ENCODE results near the gene OLFM2.

DNA sequence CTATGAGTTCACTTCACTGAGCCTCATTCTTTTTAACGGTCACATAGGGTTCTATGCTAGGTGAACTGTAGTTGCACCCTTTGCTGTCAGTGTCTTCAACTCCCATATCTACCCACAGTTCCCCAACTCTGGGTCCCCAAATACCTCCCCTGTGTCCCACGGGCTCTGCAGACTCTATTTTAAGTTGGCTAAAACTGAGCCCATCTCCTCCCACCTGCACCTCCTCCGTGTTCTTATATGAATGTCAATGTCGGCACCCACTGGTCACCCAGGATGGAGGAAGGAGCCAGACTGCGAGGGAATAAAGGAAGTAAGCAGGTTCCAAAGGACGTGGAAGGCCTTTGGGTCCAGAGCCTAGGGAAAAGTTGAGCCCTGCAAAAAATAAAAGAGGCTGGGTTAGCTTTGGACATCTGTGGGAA, 102.0 kb downstream of the OLFM2 start:
- TF ChIP-seq, protein P1, sequence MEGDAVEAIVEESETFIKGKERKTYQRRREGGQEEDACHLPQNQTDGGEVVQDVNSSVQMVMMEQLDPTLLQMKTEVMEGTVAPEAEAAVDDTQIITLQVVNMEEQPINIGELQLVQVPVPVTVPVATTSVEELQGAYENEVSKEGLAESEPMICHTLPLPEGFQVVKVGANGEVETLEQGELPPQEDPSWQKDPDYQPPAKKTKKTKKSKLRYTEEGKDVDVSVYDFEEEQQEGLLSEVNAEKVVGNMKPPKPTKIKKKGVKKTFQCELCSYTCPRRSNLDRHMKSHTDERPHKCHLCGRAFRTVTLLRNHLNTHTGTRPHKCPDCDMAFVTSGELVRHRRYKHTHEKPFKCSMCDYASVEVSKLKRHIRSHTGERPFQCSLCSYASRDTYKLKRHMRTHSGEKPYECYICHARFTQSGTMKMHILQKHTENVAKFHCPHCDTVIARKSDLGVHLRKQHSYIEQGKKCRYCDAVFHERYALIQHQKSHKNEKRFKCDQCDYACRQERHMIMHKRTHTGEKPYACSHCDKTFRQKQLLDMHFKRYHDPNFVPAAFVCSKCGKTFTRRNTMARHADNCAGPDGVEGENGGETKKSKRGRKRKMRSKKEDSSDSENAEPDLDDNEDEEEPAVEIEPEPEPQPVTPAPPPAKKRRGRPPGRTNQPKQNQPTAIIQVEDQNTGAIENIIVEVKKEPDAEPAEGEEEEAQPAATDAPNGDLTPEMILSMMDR (IDR thresholded peaks at IDR 0.05; ENCODE audit: poor library complexity, severe bottlenecking): no peak
- TF ChIP-seq EP300 (conservative IDR thresholded peaks at IDR 0.05; ENCODE audit: poor library complexity, severe bottlenecking): no peak
- no peak for TF ChIP-seq POLR2AphosphoS5 (IDR thresholded peaks at IDR 0.05)
- TF ChIP-seq EZH2 (IDR thresholded peaks at IDR 0.05; ENCODE audit: borderline replicate concordance, insufficient read depth, low read length, poor library complexity, severe bottlenecking): no peak
- TF ChIP-seq SMC3 (conservative IDR thresholded peaks at IDR 0.05; ENCODE audit: poor library complexity): no peak
- no peak for TF ChIP-seq REST (IDR thresholded peaks at IDR 0.05; ENCODE audit: borderline replicate concordance)
- no peak for TF ChIP-seq RAD21 (conservative IDR thresholded peaks at IDR 0.05)
- no peak for TF ChIP-seq TAF1 (IDR thresholded peaks at IDR 0.05; ENCODE audit: low read depth)
